Adrenal gland (tissue), 12 donors: ENCODE measurements around the gene OAS3. TPM values are rescaled to one million over a fixed set of nuclear protein-coding genes. Genes with fewer than 3 reads are reported as not detected.
A peak's percentile ranks its signal among the peaks of the same experiment; 100 is the strongest.

Experiments
- DNase-seq, 7 donors: peaks; one replicate each; pipeline ENCODE4 v3.0.0-alpha.2; 2019 to 2020
- H3K27ac ChIP-seq, 5 donors: fragments of 200-600 bp; sonication (generic) in 4 of 5; 1 replicate in 3 of 5; 2 replicates in 2 of 5; pipeline versions ENCODE4 v1.5.1 to v1.8.0; 2016 to 2020; ENCODE audit warnings: mild to moderate bottlenecking in 1 of 5
- H3K27me3 ChIP-seq: fragments of 200-600 bp; 2 replicates; pipeline ENCODE4 v1.8.0; 2021
- H3K36me3 ChIP-seq, 2 donors: fragments of 200-600 bp; replicated peaks in 1 of 2; 1 replicate in 1 of 2; 2 replicates in 1 of 2; pipeline versions ENCODE4 v1.5.1 to v1.8.0; 2018 to 2022
- H3K4me1 ChIP-seq, 2 donors: fragments of 200-600 bp; replicated peaks in 1 of 2; 1 replicate in 1 of 2; 2 replicates in 1 of 2; pipeline versions ENCODE4 v1.5.1 to v1.8.0; 2018 to 2021
- H3K4me3 ChIP-seq, 4 donors: fragments of 200-600 bp; sonication (generic) in 3 of 4; one replicate each; pipeline ENCODE4 v1.5.1; 2016 to 2018
- H3K9me3 ChIP-seq, 3 donors: fragments of 200-600 bp; sonication (generic) in 1 of 3; replicated peaks in 1 of 3; 1 replicate in 2 of 3; 2 replicates in 1 of 3; pipeline versions ENCODE4 v1.5.1 to v1.8.0; 2016 to 2021
- CTCF ChIP-seq, 6 experiments: fragments of 450-650 bp in 4 of 6; fragments of 200-600 bp in 2 of 6; sonication (generic) in 1 of 6; IDR thresholded peaks; 1 replicate in 5 of 6; 2 replicates in 1 of 6; pipeline versions ENCODE4 v1.5.1 to v1.8.0; 2016 to 2021; ENCODE audit warnings: antibody characterized with exemption in 6 of 6, mild to moderate bottlenecking in 2 of 6, moderate library complexity in 1 of 6
- POLR2A ChIP-seq, 2 donors: fragments of 450-650 bp; IDR thresholded peaks; one replicate each; pipeline ENCODE4 v1.6.1; 2017; ENCODE audit warnings: antibody characterized with exemption in 2 of 2, mild to moderate bottlenecking in 2 of 2, moderate library complexity in 1 of 2
- WGBS, 4 donors: extraction: QIAGEN DNeasy Blood & Tissue Kit in 2 of 4; methylation state at CpG; one replicate each; pipeline versions ENCODE4 v1.1.5 to v1.1.7; 2013 to 2017; 5-methylcytosine and 5-hydroxymethylcytosine counted together
- intact Hi-C, 2 donors: fragments of 100-400 bp; cut with DNase I; formaldehyde crosslinking; loops; one replicate each; pipeline versions ENCODE4 v1.14.1 to v1.15.0; 2022 to 2023
- polyA plus RNA-seq, 3 donors: library from polyadenylated mRNA; stranded (reverse); fragments of 200-250 nt in 2 of 3; fragments of 350-450 nt in 1 of 3; fragmentation: Illumina TruSeq in 1 of 3; extraction: RNeasy Lipid Tissue Mini Kit (QIAGEN cat#74804) in 1 of 3; gene quantifications; one replicate each; pipeline ENCODE4 v1.2.3, GENCODE V29; 2013 to 2014
- total RNA-seq, 9 donors: library from RNA; depleted of rRNA in 4 of 9; stranded (reverse); fragments of >200 nt in 4 of 9; fragments of 120-200 nt in 1 of 9; fragmentation: NEBNext Ultra II Directional in 1 of 9; extraction: Animal tissue kit (Norgen Biotek cat#: 25700) in 1 of 9; gene quantifications; one replicate each; pipeline versions ENCODE4 v1.1.0 to v1.2.4, GENCODE V29; 2013 to 2023
- donor health status: healthy with polysubstance abuse.
- donor health status: Bipolar disorder and iron deficiency.
- donor health status: DM: yes; HTN: yes; CAD: no.
- donor health status: DM: no; HTN: no; CAD: no.
- donor health status: DM: no; HTN: no; CAD: no.
- donor health status: DM: yes; HTN: yes; CAD: no.

Gene OAS3
- total and polyA plus RNA-seq, 12 donors = 2.7 to 19.4 (median 10.3) TPM

- no peaks in the 10 kb centered on the region for H3K9me3 ChIP-seq
Observed at GRCh38 chr12:112928978-112929377, 9.3 kb upstream of the OAS3 start.

GRCh38 chr12:112929715-112930114 is 8.6 kb upstream of the OAS3 start:
- 90 to 97% (median 94%) methylated on average over 3 of the region's 3 CpGs for WGBS, 4 donors
- intact Hi-C loops = no loop called here
- Histone ChIP-seq H3K36me3 (no peaks in the 10 kb centered on the region), H3K4me1 (no peaks in the 10 kb centered on the region), H3K27ac (no peak overlapping the region), H3K27me3 (no peaks in the 10 kb centered on the region), H3K9me3 (no peaks in the 10 kb centered on the region), H3K4me3 (no peak overlapping the region)
- DNase-seq = no peak
- no peak for TF ChIP-seq CTCF (IDR thresholded peaks at IDR 0.05)
- TF ChIP-seq POLR2A (IDR thresholded peaks at IDR 0.05) = no peak

More at GRCh38 chr12:112928978-112929377, 9.3 kb upstream of the OAS3 start:
- peak in 1 of 7 donors; percentile 30 for DNase-seq
- no peaks in the 10 kb centered on the region for H3K4me1 ChIP-seq
- H3K4me3 ChIP-seq = no peak overlapping the region
- no peak overlapping the region for H3K27ac ChIP-seq
- WGBS, 4 donors = 78 to 100% (median 86%) methylated on average over 1 of the region's 1 CpG
- no peaks in the 10 kb centered on the region for H3K27me3 ChIP-seq
- TF ChIP-seq POLR2A (IDR thresholded peaks at IDR 0.05) (no peak), CTCF (IDR thresholded peaks at IDR 0.05) (no peak)
- H3K36me3 ChIP-seq = no peaks in the 10 kb centered on the region
- intact Hi-C loops = no loop called here

GRCh38 chr12:112930350-112930749 is 7.9 kb upstream of the OAS3 start:
- 86 to 100% (median 90%) methylated on average over 1 to 2 of the region's 2 CpGs for WGBS, 4 donors
- no peaks in the 10 kb centered on the region for H3K36me3 ChIP-seq
- H3K4me3 ChIP-seq = no peak overlapping the region
- H3K27ac ChIP-seq = no peak overlapping the region
- intact Hi-C loops = no loop called here
- no peaks in the 10 kb centered on the region for H3K4me1 ChIP-seq
- H3K9me3 ChIP-seq = no peaks in the 10 kb centered on the region
- H3K27me3 ChIP-seq = no peaks in the 10 kb centered on the region
- DNase-seq = peak in 1 of 7 donors; percentile 27
- no peak for TF ChIP-seq CTCF (IDR thresholded peaks at IDR 0.05)
- TF ChIP-seq POLR2A (IDR thresholded peaks at IDR 0.05) = no peak

GRCh38 chr12:112932485-112933128 is 5.7 kb upstream of the OAS3 start:
- H3K4me3 ChIP-seq = no peak overlapping the region
- intact Hi-C loops = no loop called here
- H3K4me1 ChIP-seq = no peaks in the 10 kb centered on the region
- DNase-seq = no peak
- H3K9me3 ChIP-seq = no peaks in the 10 kb centered on the region
- no peaks in the 10 kb centered on the region for H3K27me3 ChIP-seq
- H3K36me3 ChIP-seq = no peaks in the 10 kb centered on the region
- TF ChIP-seq CTCF (IDR thresholded peaks at IDR 0.05) (no peak), POLR2A (IDR thresholded peaks at IDR 0.05) (no peak)
- H3K27ac ChIP-seq = no peak overlapping the region
- WGBS, 4 donors = 67 to 82% (median 74%) methylated on average over 6 of the region's 6 CpGs
